Measurements from ENCODE around the gene A2ML1. TPM values are rescaled to one million over a fixed set of nuclear protein-coding genes. Genes with fewer than 3 reads are reported as not detected.

A2ML1 gene
- total and polyA plus RNA-seq, 3 donors from 2014 or later, result 20.0 to 81.1 (median 47.6) TPM

DNA sequence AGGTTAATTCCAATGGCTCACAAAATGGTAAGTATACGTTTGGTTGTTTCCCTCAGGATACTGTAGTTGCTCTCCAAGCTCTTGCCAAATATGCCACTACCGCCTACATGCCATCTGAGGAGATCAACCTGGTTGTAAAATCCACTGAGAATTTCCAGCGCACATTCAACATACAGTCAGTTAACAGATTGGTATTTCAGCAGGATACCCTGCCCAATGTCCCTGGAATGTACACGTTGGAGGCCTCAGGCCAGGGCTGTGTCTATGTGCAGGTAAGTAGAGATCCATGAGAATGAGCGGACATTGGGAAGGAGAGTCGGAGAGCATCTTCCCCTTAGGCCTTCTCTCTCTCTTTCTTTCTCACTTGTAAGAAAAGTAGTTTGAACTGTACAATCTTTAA lies 45.4 kb downstream of the A2ML1 start:
- Histone ChIP-seq H3K4me3 (no peak overlapping the region), H3K27ac (no peak overlapping the region), H3K36me3 (ENCODE audit: low read depth, missing control alignments) (no peaks in the 10 kb centered on the region), H3K4me1 (peaks cover 5% of the 10 kb centered on the region), H3K9me3 (no peaks in the 10 kb centered on the region), H3K27me3 (no peaks in the 10 kb centered on the region)
- no peak for TF ChIP-seq POLR2A (IDR thresholded peaks at IDR 0.05)
- TF ChIP-seq, protein P1, sequence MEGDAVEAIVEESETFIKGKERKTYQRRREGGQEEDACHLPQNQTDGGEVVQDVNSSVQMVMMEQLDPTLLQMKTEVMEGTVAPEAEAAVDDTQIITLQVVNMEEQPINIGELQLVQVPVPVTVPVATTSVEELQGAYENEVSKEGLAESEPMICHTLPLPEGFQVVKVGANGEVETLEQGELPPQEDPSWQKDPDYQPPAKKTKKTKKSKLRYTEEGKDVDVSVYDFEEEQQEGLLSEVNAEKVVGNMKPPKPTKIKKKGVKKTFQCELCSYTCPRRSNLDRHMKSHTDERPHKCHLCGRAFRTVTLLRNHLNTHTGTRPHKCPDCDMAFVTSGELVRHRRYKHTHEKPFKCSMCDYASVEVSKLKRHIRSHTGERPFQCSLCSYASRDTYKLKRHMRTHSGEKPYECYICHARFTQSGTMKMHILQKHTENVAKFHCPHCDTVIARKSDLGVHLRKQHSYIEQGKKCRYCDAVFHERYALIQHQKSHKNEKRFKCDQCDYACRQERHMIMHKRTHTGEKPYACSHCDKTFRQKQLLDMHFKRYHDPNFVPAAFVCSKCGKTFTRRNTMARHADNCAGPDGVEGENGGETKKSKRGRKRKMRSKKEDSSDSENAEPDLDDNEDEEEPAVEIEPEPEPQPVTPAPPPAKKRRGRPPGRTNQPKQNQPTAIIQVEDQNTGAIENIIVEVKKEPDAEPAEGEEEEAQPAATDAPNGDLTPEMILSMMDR (IDR thresholded peaks at IDR 0.05), result no peak
- intact Hi-C loops (cut with DNase I; ENCODE audit: low total_unique reads), result no loop called here
- WGBS, 2 donors, result 89 to 94% methylated on average over 6 of the region's 6 CpGs
- DNase-seq, result no peak

DNA sequence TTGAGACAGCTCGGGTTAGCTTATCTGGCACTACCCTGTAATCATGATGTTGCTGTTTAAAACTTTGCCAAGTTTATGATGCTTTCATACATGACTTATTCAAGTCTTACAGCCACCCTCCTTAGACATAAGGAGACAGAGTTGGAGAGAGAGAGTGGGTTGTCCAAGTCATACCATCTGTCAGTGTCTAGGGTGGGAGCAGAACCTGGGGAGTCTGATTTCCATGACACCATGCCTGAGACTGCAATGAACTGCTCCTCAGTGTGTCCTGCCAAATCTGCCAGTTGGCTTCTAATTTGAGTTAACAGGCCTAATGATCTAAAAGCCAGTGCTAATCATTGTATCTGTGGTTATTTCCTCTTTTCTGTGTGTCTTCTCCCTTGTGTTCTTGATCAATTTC lies 48.2 kb downstream of the A2ML1 start:
- intact Hi-C loops (cut with DNase I; ENCODE audit: low total_unique reads), result no loop called here
- WGBS, 2 donors, result 50 to 75% methylated on average over 1 of the region's 1 CpG
- no peak for DNase-seq
- H3K4me1 ChIP-seq, result peaks cover 5% of the 10 kb centered on the region
- no peaks in the 10 kb centered on the region for H3K9me3 ChIP-seq
- no peaks in the 10 kb centered on the region for H3K36me3 ChIP-seq (ENCODE audit: low read depth, missing control alignments)
- no peak for TF ChIP-seq POLR2A (IDR thresholded peaks at IDR 0.05)
- TF ChIP-seq, protein P1 (IDR thresholded peaks at IDR 0.05), result no peak
- no peaks in the 10 kb centered on the region for H3K27me3 ChIP-seq
- H3K27ac ChIP-seq, result peak overlapping the region; percentile 68 to 74
- no peak overlapping the region for H3K4me3 ChIP-seq

DNA sequence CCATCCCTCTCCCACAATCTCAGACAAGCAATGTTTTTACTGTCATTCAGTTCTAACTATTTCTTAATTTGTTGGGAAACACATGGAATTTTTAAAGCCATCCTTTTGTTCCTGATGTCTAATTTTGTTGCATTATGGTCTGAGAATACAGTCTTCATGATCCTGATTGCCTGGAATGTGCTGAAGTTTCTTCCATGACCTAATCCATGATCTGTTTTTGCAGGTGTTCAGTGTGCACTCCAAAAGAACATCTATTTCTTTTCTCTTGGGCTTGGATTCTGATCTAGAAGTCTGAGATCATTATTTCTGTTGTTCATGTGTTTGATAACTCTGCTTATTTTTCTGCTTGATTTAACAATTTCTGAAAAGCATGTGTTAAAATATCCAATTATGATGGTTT lies 48.6 kb downstream of the A2ML1 start:
- Histone ChIP-seq H3K4me1 (peaks cover 5% of the 10 kb centered on the region), H3K4me3 (no peak overlapping the region), H3K27ac (peak overlapping the region; percentile 68 to 74), H3K27me3 (no peaks in the 10 kb centered on the region), H3K9me3 (no peaks in the 10 kb centered on the region), H3K36me3 (ENCODE audit: low read depth, missing control alignments) (no peaks in the 10 kb centered on the region)
- intact Hi-C loops (cut with DNase I; ENCODE audit: low total_unique reads), result no loop called here
- no peak for DNase-seq
- TF ChIP-seq POLR2A (IDR thresholded peaks at IDR 0.05), result no peak
- TF ChIP-seq, protein P1 (IDR thresholded peaks at IDR 0.05), result no peak

DNA sequence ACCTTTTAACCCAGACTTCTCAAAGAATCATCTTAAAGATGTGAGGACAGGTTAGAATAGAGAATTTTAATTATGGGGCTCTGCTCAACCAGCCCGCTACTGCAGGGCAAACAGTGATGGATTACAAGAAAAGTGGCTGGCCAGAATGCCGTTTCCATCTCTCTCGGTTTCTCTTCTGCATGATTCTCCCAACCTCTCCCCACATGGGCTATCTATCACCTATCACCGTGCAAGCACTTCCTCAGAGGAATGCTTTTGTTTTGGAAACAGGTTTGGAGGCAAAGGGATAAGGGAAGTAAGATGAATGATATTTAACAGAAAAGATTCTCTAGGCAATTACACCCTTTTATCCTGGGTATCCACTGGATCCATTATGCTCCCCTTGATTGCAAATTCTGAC lies 54.5 kb downstream of the A2ML1 start:
- no peak overlapping the region for H3K27ac ChIP-seq
- H3K4me3 ChIP-seq, result no peak overlapping the region
- intact Hi-C loops (cut with DNase I; ENCODE audit: low total_unique reads), result no loop called here
- no peaks in the 10 kb centered on the region for H3K4me1 ChIP-seq
- no peaks in the 10 kb centered on the region for H3K27me3 ChIP-seq
- TF ChIP-seq POLR2A (IDR thresholded peaks at IDR 0.05), result no peak
- TF ChIP-seq, protein P1 (IDR thresholded peaks at IDR 0.05), result no peak
- no peak for DNase-seq
- 43 to 59% methylated on average over 4 of the region's 4 CpGs for WGBS, 2 donors
- H3K9me3 ChIP-seq, result no peaks in the 10 kb centered on the region
- no peaks in the 10 kb centered on the region for H3K36me3 ChIP-seq (ENCODE audit: low read depth, missing control alignments)

DNA sequence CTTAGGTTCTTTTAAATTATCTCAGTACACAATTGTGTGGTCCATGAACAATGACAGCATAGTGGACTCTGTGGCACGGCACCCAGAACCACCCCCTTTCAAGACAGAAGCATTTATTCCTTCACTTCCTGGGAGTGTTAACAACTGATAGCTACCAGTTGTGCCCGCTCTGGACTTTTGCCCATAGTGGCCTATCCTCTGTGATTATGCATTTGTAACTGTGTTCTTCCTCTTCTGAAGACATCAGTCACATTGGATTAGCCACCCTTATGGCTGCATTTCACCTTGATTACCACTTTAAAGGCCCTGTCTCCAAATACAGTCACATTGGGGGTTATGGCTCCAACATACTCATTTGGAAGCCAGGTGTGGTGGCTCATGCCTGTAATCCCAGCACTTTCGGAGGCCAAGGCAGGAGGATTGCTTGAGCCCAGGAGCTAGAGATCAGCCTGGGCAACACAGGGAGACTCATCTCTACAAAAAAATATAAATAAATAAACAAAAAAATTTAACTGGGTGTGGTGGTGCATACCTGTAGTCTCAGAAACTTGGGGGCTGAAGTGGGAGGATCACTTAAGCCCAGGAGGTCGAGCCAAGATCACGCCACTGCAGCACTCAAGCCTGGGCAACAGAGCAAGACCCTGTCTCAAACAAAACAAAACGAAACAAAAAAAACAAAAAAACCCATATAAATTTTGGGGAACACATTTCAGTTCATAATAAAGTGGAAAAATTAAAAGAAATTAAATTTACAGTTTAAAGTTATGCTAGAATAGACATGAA lies 64.3 kb downstream of the A2ML1 start:
- no peaks in the 10 kb centered on the region for H3K36me3 ChIP-seq (ENCODE audit: low read depth, missing control alignments)
- WGBS, 2 donors, result 73 to 91% methylated on average over 6 of the region's 6 CpGs
- TF ChIP-seq, protein P1 (IDR thresholded peaks at IDR 0.05), result no peak
- no peak for TF ChIP-seq POLR2A (IDR thresholded peaks at IDR 0.05)
- H3K4me1 ChIP-seq, result peaks cover 8% of the 10 kb centered on the region
- peak; percentile 43 for DNase-seq
- intact Hi-C loops (cut with DNase I; ENCODE audit: low total_unique reads), result no loop called here
- H3K27me3 ChIP-seq, result no peaks in the 10 kb centered on the region
- no peaks in the 10 kb centered on the region for H3K9me3 ChIP-seq
- H3K27ac ChIP-seq, result peak overlapping the region in 1 of 2 donors; percentile 26
- H3K4me3 ChIP-seq, result no peak overlapping the region
